ENCODE measurements around the gene SWT1.

SWT1 gene, protein sequence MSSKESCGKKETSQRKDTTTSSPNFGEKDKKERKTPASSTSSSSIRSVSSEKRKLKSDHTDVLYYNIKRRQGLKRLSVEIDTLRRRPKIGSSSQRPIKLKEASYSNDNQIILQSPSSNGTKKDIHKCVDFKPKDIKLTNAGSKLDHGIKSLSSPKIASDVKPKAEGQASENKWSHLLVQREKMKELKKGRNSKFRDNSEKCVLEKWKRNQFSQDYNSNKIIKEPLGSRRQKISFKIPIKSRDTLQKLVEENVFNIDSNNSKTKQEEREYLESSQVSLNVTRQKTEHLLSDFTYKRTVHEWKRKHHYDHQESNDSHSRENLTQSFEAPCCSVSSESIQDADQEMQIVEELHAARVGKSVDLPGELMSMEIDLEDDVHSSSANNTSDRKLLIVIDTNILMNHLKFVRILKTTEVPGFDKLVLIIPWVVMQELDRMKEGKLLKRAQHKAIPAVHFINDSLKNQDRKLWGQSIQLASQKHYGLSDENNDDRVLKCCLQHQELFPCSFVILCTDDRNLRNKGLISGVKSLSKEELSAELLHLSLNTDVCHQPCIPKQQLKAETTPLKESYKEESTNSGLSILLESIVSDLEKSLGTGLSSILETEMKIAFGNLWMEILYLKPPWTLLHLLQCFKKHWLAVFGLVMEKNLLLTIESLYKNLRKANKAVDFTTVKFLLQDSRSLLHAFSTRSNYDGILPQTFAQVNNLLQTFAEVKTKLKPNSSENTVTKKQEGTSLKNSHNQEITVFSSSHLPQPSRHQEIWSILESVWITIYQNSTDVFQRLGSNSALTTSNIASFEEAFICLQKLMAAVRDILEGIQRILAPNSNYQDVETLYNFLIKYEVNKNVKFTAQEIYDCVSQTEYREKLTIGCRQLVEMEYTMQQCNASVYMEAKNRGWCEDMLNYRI

DNA sequence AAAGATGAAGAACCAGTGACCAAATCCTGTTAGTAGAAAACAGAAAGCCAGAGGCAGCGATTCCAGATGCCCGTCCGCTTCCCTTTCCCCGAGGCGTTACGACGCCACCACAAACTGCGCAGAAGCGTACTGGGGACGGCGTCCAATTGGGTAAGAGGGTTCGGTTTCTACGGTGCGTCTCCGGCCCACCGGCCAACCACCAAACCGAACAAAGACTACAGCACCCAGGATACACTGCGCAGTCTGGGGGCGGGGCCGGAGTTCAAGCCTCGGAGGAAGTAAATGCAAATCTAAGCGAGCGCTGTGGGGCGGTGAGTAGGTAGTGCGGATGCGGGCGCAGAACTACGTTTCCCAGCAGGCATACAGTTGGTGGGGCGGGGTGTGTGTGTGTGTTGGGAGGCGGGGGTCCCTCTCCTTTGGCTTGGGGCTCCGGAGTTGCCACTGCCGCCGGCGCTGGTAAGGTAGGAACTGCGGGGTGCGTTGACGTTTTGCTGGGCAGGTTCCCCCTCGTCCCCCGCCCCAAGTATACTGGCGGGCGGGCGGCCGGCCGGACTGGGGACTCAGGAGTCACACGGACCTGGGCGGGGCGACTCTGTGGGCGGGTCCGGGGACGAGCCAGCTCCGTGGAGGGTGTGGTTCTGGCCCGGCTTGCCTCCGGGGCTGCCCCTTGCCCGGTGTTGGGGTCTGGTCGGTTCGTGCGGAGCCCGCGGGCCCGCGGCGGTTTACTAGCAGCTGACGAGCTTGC, at the start of gene SWT1, which contains the start of gene TRMT1L:
SWT1 (plus strand) TSS at position 314 of the 745 bp plus-strand sequence. CDS start 3,675 bp downstream, outside the sequence.
TRMT1L (minus strand) TSS at position 100 of the 745 bp plus-strand sequence. CDS start 241 bp downstream, outside the sequence.
- 0 out of 2 replicates have a peak, but pooled peaks have one; percentile 2 for TF ChIP-seq GATA2 (IDR thresholded peaks at IDR 0.05; ENCODE audit: low read depth, low read length)
- TF ChIP-seq GATA3 (IDR thresholded peaks at IDR 0.05; ENCODE audit: low read depth, low read length) = no peak

DNA sequence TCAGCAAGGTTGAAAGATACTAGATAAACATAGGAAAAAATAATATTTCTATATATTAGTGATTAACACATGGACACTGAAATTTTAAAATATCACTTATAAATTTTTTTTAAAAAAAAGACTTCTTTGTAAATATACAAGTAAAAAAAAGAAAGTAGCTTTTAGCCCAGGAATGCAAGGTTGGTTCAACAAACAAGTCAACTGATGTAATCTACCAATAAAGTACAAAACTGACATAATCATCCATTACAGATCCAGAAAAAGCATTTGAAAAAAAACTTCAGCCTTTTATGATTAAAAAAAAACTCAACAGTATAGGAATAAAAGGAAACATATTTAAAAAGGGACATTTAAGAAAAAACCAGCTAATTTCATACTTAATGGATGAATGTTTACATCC, 48.6 kb upstream of the SWT1 start:
- TF ChIP-seq GATA2 (IDR thresholded peaks at IDR 0.05; ENCODE audit: low read depth, low read length) = no peak
- no peak for TF ChIP-seq GATA3 (IDR thresholded peaks at IDR 0.05; ENCODE audit: low read depth, low read length)

DNA sequence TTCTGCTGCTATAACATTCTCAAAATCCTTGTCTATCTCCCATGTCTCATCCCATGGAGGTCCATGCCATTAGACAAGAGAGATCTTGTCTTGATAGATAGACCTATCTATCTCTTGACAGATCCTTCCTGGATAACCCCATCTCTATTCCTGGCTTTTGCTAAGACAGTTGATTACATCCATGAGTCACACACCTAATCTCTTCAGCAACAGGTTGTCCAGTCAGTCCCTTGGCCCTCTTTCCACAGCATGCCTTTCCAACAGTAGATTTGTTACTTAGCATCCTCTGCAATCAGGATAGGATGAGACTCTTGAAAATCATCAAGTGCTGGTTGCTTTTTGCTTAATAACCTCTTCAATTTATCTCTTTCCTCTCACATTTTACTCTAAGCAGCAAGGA, 46.8 kb upstream of the SWT1 start:
- no peak for TF ChIP-seq GATA2 (IDR thresholded peaks at IDR 0.05; ENCODE audit: low read depth, low read length)
- no peak for TF ChIP-seq GATA3 (IDR thresholded peaks at IDR 0.05; ENCODE audit: low read depth, low read length)

DNA sequence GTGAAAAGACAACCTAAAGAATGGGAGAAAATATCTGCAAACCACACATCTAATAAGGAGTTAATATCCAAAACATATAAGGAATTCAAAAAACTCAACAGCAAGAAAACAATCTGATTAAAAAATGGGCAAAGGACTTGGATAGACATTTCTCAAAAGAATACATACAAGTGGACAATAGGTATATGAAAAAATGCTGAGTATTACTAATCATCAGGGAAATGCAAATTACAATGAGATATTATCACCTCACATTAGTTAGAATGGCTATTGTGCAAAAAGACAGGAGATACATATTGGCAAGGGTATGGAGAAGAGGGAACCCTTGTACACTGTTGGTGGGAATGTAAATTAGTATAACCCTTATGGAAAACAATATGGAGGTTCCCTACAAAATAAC, 45.1 kb upstream of the SWT1 start:
- no peak for TF ChIP-seq GATA2 (IDR thresholded peaks at IDR 0.05; ENCODE audit: low read depth, low read length)
- TF ChIP-seq GATA3 (IDR thresholded peaks at IDR 0.05; ENCODE audit: low read depth, low read length) = no peak

DNA sequence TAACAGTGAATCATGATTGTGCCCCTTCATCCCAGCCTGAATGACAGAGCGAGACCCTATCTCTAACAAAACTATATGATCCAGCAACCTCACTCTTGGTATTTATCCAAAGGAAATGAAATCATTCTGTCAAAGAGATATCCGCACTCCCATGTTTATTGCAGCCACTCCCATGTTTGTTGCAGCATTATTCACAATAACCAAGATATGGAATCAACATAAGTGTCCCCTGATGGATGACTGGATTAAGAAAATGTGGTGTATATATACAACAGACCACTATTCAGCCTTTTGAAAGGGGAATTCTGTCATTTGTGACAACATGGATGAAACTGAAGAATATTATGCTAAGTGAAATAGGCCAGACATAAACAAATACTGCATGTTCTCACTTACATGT, 44.6 kb upstream of the SWT1 start:
- TF ChIP-seq GATA3 (IDR thresholded peaks at IDR 0.05; ENCODE audit: low read depth, low read length) (no peak), GATA2 (IDR thresholded peaks at IDR 0.05; ENCODE audit: low read depth, low read length) (no peak)

DNA sequence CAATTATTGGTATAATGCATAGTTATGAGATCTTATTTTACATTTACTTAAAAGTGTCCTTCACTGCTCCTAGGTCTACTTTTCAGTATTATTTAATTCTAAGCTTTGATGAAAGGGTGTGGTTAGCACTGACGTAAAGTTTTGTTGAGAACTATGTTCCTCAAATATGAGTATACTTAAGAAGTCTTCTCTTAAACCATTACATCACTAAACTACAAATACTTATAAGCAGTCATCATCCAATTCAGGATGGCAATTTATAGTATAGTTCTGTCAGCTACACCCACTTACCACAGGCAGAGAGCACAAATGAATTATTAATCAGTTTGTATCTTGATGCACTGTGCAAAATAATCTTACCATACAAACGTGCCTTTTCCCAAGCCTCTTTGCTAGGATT, 27.3 kb upstream of the SWT1 start:
- TF ChIP-seq GATA2 (IDR thresholded peaks at IDR 0.05; ENCODE audit: low read depth, low read length) (no peak), GATA3 (IDR thresholded peaks at IDR 0.05; ENCODE audit: low read depth, low read length) (no peak)

DNA sequence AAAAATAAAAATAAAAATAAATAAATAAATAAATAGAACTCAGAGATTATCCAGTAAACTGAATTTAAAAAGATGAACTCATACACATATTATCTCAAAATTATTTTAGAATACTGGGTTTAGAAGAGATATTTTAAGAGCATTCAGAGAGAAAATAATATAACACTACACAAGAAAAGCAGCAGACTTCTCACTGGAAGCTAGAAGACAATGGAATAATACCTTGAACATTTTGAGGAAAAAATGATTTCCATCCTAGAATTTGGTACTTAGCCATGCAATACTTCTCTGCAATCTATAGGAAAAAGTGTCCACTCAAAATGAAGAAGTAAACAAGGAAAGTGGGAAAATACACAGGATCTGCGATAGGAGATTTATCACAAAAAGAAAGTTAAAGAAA, 24.4 kb upstream of the SWT1 start:
- no peak for TF ChIP-seq GATA3 (IDR thresholded peaks at IDR 0.05; ENCODE audit: low read depth, low read length)
- no peak for TF ChIP-seq GATA2 (IDR thresholded peaks at IDR 0.05; ENCODE audit: low read depth, low read length)

DNA sequence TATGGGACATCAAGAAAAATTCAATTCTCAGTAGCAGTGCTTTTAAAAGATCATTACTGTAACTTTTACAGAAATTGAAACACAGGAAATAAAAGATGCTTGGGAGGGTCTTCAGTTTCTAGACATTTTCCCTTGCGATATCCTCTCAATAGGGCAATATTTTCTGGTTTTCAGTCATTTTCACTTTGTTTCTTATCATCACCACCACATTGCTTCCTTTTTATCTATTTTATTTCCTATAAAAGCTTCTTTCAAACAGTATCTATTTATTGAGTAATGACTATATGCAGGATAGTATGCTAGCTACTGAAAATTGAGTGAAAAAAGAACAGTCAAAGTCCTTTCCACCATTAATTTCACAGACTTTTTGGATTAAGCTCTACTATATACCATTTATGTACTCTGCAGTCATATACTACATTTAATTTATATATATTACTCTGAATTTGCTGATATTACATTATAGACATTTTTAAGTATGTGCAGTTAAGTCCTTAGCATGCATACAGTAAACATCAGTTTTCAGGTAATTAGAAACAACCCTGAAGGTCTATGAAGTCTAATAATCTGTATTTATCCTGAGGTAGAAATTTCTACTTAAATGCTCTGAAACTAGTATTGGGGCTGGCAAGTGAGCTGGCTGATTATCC, 18.9 kb upstream of the SWT1 start:
- TF ChIP-seq GATA2 (IDR thresholded peaks at IDR 0.05; ENCODE audit: low read depth, low read length) (no peak), GATA3 (IDR thresholded peaks at IDR 0.05; ENCODE audit: low read depth, low read length) (no peak)

DNA sequence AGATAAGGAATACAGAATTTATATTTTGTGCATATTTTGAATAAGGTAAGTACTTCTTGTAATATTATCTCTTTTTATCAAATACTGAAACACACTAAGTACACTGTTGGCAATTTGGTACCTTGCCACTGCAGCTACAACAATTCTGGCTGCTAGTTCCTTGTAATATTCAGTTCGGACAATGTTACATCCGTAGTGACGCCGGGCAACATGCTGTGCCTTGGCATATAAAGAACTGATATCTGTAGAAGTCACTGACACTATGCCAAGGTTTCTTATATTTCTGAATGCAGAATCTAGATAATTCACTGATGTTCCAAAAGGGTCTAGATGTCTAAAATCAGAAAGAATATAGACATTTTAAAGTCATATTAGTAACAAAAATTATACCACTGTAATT, 17.7 kb upstream of the SWT1 start:
- TF ChIP-seq GATA3 (IDR thresholded peaks at IDR 0.05; ENCODE audit: low read depth, low read length) (no peak), GATA2 (IDR thresholded peaks at IDR 0.05; ENCODE audit: low read depth, low read length) (no peak)

DNA sequence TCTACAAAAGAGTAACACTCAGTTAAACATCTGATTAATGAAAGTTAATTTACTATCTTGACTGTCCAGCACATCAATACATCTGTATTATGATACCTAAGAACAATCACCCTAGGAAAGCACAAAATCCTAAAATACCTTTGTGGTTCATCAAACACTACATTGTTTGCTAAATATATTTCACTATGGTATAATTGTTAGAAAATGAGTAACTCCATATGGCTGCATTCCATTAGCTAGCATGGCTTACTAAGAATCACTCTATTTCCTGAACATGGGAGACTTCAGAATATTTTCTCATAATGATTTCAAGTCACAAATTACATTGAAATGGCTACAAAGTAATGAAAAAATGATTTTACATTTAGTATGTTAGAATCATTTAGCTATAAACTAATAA, 12.7 kb upstream of the SWT1 start:
- no peak for TF ChIP-seq GATA3 (IDR thresholded peaks at IDR 0.05; ENCODE audit: low read depth, low read length)
- no peak for TF ChIP-seq GATA2 (IDR thresholded peaks at IDR 0.05; ENCODE audit: low read depth, low read length)

DNA sequence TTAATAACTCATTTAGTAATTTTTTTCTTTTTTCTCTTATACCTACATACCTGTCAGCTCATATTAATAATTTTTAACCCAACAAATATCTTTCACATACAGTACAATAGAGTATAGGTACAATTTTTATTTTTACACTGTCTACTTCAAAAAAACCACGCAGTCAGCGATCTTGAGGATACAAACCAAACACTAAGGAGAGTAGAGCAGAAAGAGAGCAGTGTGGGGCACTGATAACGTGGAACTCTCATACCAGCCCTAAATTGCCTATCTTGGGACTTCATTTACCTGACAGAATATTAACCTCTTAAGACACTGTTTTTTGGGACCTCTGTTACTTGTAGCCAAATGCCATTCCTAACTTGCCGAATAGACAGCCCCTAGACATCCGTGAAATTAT, 5.8 kb upstream of the SWT1 start:
- no peak for TF ChIP-seq GATA2 (IDR thresholded peaks at IDR 0.05; ENCODE audit: low read depth, low read length)
- no peak for TF ChIP-seq GATA3 (IDR thresholded peaks at IDR 0.05; ENCODE audit: low read depth, low read length)

DNA sequence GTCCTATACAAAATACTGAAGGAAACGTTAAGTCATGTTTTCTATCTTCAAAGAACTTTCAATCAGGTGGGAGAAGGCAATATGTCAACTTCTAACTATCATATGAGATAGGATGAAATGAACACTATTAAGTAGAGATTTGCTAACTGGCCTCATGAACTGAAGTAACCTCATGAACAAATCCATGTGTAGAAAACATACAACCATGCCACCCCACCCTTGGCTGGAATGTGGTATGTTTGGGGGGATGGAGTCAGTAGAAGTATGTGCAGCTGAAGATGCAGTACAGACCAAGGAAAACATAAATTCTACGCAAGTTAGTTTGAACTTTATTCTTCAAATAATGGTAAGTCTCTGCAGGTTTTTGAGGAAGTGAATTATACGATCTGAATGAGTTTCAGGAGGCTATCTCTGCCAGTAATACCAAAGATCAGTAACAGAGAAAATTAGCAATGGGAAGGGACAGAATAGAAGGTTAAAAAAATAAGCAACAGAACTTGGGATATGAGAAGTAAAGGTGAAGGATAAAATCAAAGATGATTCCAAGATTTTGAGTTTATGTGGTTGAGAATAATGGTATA, 4.7 kb upstream of the SWT1 start:
- no peak for TF ChIP-seq GATA3 (IDR thresholded peaks at IDR 0.05; ENCODE audit: low read depth, low read length)
- TF ChIP-seq GATA2 (IDR thresholded peaks at IDR 0.05; ENCODE audit: low read depth, low read length) = no peak

DNA sequence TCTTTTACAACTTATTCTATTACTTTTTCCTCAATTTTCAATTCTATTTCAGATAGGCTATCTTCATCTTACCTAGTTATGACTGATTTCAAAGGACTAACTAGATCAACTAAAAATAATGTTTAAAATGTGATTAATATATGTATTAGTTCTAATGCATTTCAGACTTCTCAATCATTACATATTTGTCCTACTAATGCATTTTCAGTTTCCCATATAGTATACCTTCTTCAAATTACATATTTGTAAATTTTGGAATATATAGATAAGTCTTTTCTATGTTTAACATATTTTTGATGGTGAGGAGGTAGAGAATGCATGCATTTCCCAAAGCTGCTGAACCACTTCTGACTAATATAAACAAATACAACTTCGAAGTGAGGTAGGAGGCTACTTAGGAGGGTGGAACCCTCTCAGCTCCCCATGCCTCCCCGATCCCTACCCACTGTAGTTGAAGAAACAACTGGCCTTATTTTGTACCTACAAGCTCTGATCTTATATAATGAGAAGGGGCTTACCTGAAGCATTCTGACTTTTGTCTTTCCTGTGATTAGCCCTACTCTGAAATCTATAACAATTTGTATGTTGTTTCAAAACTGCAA, 2.0 kb upstream of the SWT1 start:
- no peak for TF ChIP-seq GATA2 (IDR thresholded peaks at IDR 0.05; ENCODE audit: low read depth, low read length)
- TF ChIP-seq GATA3 (IDR thresholded peaks at IDR 0.05; ENCODE audit: low read depth, low read length) = no peak
